ENCODE measurements around the gene LONRF3.

The LONRF3 gene

GRCh38 chrX:118974088-118974907, at the start of gene LONRF3:
TSS of gene LONRF3 (plus strand) at chrX:118974618. CDS start at chrX:118974781, 163 bp downstream.
- peak; percentile 36 for DNase-seq (ENCODE audit: low read depth)

GRCh38 chrX:118928151-118928550, 46.3 kb upstream of the LONRF3 start:
- DNase-seq (ENCODE audit: low read depth) = no peak

DNA sequence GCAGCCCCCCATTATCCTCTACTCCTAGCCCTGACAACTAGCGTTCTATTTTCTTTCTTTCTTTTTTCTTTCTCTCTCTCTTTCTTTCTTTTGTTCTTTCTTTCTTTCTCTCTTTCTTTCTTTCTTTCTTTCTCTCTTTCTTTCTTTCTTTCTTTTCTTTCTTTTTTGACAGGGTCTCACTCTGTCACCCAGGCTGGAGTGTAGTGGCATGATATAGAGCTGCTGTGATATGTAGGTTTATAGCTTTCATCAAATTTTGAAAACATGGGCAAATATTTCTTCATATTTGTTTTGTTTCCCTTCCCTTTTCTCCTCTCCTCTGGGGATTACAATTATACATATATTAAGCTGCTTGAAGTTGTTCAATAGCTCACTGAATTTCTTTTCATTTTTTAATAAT, 39.1 kb upstream of the LONRF3 start:
- no peak for DNase-seq (ENCODE audit: low read depth)

DNA sequence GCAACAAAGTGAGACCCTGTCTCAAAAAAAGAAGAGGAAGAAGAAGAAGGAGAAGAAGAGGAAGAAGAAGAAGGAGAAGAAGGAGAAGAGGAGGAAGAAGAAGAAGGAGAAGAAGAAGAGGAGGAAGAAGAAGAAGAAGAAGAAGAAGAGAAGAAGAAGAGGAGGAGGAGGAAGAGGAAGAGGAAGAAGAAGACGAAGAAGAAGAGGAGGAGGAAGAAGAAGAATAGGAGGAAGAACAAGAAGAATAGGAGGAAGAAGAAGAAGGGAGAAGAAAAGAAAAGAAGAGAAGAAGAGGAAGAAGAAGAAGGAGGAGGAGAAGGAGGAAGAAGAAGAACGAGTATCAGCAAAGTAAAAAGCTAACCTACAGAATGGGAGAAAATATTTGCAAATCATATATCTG, 33.3 kb upstream of the LONRF3 start:
- DNase-seq (ENCODE audit: low read depth) = no peak

DNA sequence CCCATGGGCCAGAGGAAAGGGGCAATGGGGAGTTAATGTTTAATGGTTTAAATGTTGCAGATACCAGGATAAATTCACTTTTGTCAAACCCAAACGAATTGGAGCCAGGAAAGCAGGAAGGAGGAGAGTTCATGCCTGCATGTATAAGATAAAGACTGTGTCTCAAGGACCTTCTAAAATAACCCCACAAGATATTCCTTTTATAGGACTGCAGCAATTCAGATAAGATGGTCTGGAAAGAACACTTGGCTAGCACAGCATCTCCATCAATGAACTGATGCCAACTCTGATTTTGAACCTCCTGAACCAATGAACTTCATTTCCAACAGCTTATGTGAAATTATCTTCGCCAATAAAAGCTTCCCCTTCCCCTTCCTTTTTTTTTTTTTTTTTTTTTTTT, 31.3 kb upstream of the LONRF3 start:
- no peak for DNase-seq (ENCODE audit: low read depth)

GRCh38 chrX:118945921-118946320, 28.5 kb upstream of the LONRF3 start:
- no peak for DNase-seq (ENCODE audit: low read depth)

GRCh38 chrX:118948270-118948669, 26.1 kb upstream of the LONRF3 start:
- DNase-seq (ENCODE audit: low read depth) = no peak

- DNase-seq (ENCODE audit: low read depth) = no peak
Observed at GRCh38 chrX:118961866-118962560, 12.4 kb upstream of the LONRF3 start.

DNA sequence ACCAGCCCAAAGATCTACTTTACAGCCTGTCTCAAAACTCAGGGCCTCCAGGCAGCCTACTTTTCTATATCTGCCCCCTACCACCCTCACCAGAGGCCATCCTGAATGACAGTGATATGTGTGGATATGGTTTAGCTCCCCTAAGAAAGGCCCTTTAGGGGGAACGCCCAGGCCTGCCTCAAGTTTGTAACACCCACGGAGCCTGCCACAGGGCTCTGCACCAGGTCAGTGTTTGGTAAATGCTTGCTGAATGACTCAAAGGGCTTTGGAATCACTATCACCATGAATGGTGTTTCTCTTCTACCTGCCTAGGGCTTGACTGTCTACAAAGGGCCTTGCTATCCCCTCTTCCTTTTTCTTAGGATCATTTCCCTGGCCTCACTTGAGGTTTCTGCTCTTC, 11.3 kb upstream of the LONRF3 start:
- DNase-seq (ENCODE audit: low read depth) = no peak

DNA sequence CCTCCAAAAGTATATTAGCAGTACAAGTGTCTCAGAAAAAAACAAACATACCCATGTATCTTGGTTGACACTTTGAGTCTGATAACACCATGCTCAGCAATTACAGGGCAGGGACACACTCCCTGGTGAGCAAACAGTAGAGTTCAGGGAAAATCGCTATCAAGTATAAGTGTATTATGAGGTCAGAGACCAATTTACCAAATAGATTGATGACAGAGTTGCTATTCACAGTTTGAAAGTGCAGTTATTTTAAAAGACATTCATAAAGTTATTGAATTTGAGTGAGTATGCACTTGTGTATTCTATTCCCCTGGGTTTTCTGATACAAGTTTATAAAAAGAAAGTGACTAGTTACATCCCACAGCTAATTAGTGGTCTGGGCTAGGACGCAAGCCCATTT, 10.2 kb upstream of the LONRF3 start:
- DNase-seq (ENCODE audit: low read depth) = no peak

- no peak for DNase-seq (ENCODE audit: low read depth)
Observed at GRCh38 chrX:118965395-118965794, 9.0 kb upstream of the LONRF3 start.

DNA sequence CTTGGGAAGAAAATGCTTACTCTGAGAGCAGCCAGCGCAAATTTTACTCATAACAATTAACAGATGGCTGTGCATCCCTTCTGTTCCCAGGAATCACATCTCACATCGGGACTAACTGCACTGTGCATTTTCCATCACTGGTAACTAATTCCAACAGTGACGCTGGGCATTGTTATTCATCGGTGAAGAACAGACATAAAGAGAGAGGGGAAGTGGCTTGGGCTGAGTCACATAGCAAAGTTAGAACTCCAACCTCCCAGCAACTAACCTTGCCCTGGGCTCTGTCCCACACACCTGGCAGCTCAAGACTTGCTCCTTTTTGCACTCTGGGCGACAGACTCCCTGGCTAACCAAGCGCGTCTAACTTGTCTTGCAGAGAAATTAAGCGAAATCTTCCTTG, 6.4 kb upstream of the LONRF3 start:
- no peak for DNase-seq (ENCODE audit: low read depth)

DNA sequence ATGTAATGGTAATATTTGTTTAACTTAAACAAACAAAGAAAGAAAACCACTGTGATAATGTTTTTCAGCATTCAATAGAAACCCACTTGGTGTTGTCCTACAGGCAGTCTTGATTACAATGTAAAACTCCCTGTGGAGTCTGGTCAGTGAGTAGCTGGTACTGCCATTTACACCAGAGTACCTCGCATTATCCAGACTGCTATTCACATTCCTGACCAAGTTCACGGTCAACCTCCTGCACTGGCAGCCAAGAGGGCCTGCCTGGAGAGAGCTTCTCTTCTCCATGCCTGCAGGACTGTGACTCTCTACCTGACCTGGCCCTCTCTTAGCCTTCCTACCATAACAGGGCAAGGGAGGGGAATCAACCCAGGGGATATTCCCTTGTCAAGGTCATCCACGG, 2.9 kb upstream of the LONRF3 start:
- DNase-seq (ENCODE audit: low read depth) = no peak

- DNase-seq (ENCODE audit: low read depth) = no peak
Observed at GRCh38 chrX:118973389-118974087, 880 bp upstream of the LONRF3 start.

DNA sequence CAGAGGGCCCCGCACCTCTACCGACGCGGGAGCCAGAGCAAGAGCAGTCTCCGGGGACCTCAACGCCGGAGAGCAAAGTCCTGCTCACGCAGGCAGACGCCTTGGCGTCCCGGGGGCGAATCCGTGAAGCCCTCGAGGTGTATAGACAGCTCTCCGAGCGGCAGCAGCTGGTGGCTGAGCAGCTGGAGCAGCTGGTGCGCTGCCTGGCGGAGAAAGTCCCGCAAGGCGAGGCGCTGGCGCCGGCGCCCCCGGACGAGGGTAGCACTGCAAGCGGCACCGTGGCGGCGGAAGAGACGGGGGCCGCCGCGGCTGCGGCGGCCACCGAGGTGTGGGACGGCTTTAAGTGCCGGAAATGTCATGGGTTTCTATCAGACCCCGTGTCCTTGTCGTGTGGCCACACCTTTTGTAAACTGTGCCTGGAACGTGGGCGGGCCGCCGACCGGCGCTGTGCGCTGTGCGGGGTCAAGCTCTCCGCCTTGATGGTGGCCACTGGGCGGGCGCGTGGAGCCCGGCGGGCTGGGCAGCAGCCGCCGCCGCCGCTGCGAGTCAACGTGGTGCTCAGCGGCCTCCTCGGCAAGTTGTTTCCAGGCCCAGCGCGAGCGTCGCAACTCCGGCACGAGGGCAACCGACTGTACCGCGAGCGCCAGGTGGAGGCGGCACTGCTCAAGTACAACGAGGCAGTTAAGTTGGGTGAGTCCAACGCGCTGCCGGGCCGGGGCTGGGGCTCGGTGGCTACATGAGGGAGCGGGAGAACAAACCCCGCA, 672 bp downstream of the LONRF3 start:
- peak; percentile 12 for DNase-seq (ENCODE audit: low read depth)

DNA sequence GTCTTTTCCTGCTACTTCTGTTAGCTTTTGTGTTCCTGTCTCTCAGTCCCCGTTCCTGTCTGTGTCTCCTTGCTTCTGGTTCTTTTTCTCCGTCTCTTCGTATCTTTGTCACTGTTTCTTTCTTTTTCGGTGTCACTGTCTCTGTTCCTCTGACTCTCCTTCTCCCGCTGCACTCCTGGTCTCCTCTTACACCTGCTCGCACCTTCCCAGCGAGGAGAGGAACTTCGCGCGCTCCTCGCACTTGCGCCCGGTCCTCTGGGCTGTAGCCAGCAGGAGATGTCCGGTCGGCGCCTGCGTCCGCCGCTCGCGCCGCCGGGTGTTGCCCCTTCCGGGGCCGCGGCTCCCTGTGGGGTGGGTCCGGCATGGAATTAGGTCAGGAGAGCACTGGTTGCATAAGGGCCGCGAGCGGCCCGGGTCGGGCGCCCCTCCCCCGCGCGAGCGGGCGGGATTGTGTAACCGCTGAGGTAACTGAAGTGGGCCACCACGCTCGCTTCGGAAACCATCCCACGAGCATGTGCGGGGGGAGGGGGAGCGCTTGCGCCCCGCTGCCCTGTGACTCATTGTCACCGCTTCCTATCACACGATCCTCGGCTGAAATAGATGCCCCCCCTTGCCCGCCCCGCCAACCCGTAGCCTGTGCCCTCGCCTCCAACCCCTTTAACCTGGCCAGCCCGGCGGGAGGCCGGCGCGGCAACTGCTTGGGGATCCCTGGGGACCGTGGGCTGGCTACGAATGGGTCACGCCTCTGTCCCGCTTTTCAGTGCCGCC, 1.6 kb downstream of the LONRF3 start:
- DNase-seq (ENCODE audit: low read depth) = peak; percentile 46

DNA sequence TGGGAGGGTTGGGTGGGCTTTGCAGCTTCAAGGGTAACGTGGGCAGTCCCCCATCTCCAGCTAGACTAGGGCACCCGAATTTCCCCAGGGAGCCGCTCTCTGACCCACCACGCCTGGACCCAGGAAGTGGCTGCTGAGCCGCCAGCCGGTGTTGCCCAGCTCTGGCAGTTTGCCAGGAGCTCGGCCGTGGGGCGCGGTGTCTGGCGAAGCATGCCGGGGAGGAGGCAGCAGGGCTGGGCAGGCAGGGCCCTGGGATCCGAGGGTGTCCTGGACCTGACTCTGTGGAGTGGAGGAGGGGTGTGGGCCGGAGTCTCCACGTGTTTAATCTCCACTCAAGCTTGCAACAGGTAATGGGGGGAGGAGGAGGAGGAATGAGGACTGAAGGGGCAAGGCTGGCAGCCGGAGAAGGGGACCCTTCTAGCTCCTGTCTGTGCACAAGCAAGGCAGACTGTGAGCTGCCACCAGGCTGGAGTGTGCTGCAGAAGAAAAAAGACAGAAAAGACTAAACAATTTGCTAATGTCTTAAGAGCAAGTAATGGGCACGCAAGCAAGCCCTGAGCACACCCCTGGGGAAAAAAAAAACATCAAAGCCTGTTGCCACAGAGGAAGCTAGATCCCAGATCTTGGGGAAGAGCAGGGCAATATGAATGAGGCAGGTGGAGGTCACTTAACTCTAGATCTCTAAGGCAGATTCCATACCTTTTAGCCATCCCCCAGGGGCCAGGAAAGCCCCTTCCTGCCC, 2.4 kb downstream of the LONRF3 start:
- peak; percentile 22 for DNase-seq (ENCODE audit: low read depth)

- DNase-seq (ENCODE audit: low read depth) = no peak
Observed at GRCh38 chrX:118977424-118977823, 3.0 kb downstream of the LONRF3 start.

GRCh38 chrX:118978451-118978850, 4.0 kb downstream of the LONRF3 start:
- no peak for DNase-seq (ENCODE audit: low read depth)

DNA sequence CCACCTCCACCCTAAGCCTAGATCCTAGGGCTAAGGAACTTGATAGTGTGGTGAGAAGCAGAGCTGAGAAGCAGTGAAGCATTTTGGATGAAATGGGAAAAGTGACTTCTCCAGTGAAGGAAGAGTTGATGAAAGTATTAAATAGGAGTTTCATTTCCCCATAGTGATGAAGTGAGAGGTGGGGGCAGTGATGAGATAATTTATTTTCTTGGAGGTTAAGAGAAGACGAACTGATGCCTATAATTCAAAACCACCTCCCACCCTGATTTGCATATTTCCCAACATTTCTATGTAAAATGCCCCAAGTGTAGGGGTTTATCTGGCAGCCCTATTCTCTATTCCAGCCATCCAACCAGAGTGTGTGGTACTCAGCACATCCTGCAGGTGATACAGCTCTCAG, 6.3 kb downstream of the LONRF3 start:
- no peak for DNase-seq (ENCODE audit: low read depth)

DNA sequence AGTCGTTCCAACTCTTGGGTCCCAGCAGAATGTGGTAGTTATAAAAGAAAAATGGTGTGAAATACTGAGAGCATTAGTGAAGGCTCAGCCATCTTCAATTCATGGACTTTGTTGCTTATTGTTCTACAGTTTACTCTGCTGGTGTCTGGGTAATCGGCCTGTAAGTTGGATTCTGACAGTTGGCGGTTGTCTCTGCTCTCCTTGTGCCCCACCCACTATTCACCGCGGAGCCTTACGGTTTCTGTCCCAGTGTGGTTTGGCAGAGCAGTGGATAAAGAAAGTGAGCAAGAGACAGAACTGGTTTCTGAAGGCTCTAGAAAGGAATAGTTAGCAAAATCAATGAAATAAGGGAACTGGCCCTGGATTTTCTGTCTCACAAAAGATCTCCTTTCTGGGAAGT, 9.1 kb downstream of the LONRF3 start:
- DNase-seq (ENCODE audit: low read depth) = no peak
